HepG2 (cell line): ENCODE results near the gene CPLANE1. TPM values are rescaled to one million over a fixed set of nuclear protein-coding genes. Genes with fewer than 3 reads are reported as not detected.
A peak's percentile ranks its signal among the peaks of the same experiment; 100 is the strongest.

Source experiments
- HHEX ChIP-seq: IDR thresholded peaks from 2 replicates; pipeline ENCODE4 v1.6.1; 2016; ENCODE audit warnings: control low read depth
- MLXIP ChIP-seq: sonication (generic); formaldehyde crosslinking; IDR thresholded peaks from 2 replicates; pipeline ENCODE4 v1.9.0; 2021; ENCODE audit warnings: missing genetic modification reagents, borderline replicate concordance
- NCOA2 ChIP-seq: sonication (generic); formaldehyde crosslinking; IDR thresholded peaks from 2 replicates; pipeline ENCODE4 v1.8.0; 2022; ENCODE audit warnings: inconsistent platforms
- REL ChIP-seq: sonication (generic); formaldehyde crosslinking; conservative IDR thresholded peaks from 2 replicates; pipeline ENCODE4 v1.8.0; 2022; ENCODE audit warnings: mild to moderate bottlenecking, missing genetic modification reagents, moderate library complexity
- SIX4 ChIP-seq: sonication (generic); formaldehyde crosslinking; IDR thresholded peaks from 2 replicates; pipeline ENCODE4 v1.4.0; 2020; ENCODE audit warnings: missing genetic modification reagents
- SOX5 ChIP-seq: IDR thresholded peaks from 2 replicates; pipeline ENCODE4 v1.6.1; 2016; ENCODE audit warnings: borderline replicate concordance
- SOX6 ChIP-seq, 2 experiments: fragments of 450-650 bp in 1 of 2; sonication (generic) in 1 of 2; formaldehyde crosslinking in 1 of 2; IDR thresholded peaks; 2 replicates each; pipeline versions ENCODE4 v1.4.0 to v1.6.1; 2017 to 2020; ENCODE audit warnings: antibody characterized with exemption in 1 of 2, mild to moderate bottlenecking in 1 of 2, missing genetic modification reagents in 1 of 2
- TCF7 ChIP-seq: sonication (generic); IDR thresholded peaks from 2 replicates; pipeline ENCODE4 v1.6.1; 2016; ENCODE audit warnings: antibody characterized with exemption, low read depth
- U2AF2 ChIP-seq: fragments of 200-400 bp; formaldehyde crosslinking; IDR thresholded peaks from 2 replicates; pipeline ENCODE4 v1.6.1; 2017; ENCODE audit warnings: low read depth, mild to moderate bottlenecking, low read length
- ZNF281 ChIP-seq: sonication (generic); formaldehyde crosslinking; IDR thresholded peaks from 2 replicates; pipeline ENCODE4 v1.4.0; 2020; ENCODE audit warnings: missing genetic modification reagents, borderline replicate concordance
- ZNF33B ChIP-seq: sonication (generic); formaldehyde crosslinking; IDR thresholded peaks from 2 replicates; pipeline ENCODE4 v1.5.1; 2020; ENCODE audit warnings: mild to moderate bottlenecking, missing genetic modification reagents
- ZNF468 ChIP-seq: sonication (generic); formaldehyde crosslinking; IDR thresholded peaks from 2 replicates; pipeline ENCODE4 v1.8.0; 2022; ENCODE audit warnings: mild to moderate bottlenecking, moderate library complexity, missing genetic modification reagents
- ZNF564 ChIP-seq: sonication (generic); formaldehyde crosslinking; IDR thresholded peaks from 2 replicates; pipeline ENCODE4 v1.8.1; 2023; ENCODE audit warnings: mild to moderate bottlenecking, missing genetic modification reagents
- polyA plus RNA-seq, 8 experiments: library from polyadenylated mRNA; depleted of rRNA in 3 of 8; stranded (reverse) in 7 of 8; unstranded in 1 of 8; fragments of >200 nt; fragmentation: Illumina TruSeq in 4 of 8; extraction: Trizol in 4 of 8; gene quantifications; 2 replicates each; pipeline versions ENCODE4 v1.2.1 to v1.2.3, GENCODE V29; 2011 to 2016; ENCODE audit warnings: low read depth in 4 of 8, missing spikeins in 1 of 8, mixed read lengths in 1 of 8; ENCODE audit not compliant: insufficient read depth in 1 of 8
- total RNA-seq, 5 experiments: library from RNA; depleted of rRNA; stranded (reverse); fragments of >200 nt; fragmentation: Illumina TruSeq; extraction: Trizol; gene quantifications; 2 replicates each; pipeline ENCODE4 v1.2.3, GENCODE V29; 2016; ENCODE audit warnings: low read depth in 1 of 5
- TF ChIP-seq, protein P1 (sequence below): sonication (generic); formaldehyde crosslinking; IDR thresholded peaks from one replicate; pipeline ENCODE4 v1.5.1; 2020; ENCODE audit warnings: mild to moderate bottlenecking, missing genetic modification reagents; ENCODE audit errors: not compliant biosample characterization

The CPLANE1 gene
- total and polyA plus RNA-seq, 2 of the 13 experiments (the other 11 are each of a cell fraction or from before 2014, with no cell fraction given) = 6.3 to 9.9 TPM

GRCh38 chr5:37090123-37090726 is 159.0 kb downstream of the CPLANE1 start (continued):
- TF ChIP-seq, protein P1, sequence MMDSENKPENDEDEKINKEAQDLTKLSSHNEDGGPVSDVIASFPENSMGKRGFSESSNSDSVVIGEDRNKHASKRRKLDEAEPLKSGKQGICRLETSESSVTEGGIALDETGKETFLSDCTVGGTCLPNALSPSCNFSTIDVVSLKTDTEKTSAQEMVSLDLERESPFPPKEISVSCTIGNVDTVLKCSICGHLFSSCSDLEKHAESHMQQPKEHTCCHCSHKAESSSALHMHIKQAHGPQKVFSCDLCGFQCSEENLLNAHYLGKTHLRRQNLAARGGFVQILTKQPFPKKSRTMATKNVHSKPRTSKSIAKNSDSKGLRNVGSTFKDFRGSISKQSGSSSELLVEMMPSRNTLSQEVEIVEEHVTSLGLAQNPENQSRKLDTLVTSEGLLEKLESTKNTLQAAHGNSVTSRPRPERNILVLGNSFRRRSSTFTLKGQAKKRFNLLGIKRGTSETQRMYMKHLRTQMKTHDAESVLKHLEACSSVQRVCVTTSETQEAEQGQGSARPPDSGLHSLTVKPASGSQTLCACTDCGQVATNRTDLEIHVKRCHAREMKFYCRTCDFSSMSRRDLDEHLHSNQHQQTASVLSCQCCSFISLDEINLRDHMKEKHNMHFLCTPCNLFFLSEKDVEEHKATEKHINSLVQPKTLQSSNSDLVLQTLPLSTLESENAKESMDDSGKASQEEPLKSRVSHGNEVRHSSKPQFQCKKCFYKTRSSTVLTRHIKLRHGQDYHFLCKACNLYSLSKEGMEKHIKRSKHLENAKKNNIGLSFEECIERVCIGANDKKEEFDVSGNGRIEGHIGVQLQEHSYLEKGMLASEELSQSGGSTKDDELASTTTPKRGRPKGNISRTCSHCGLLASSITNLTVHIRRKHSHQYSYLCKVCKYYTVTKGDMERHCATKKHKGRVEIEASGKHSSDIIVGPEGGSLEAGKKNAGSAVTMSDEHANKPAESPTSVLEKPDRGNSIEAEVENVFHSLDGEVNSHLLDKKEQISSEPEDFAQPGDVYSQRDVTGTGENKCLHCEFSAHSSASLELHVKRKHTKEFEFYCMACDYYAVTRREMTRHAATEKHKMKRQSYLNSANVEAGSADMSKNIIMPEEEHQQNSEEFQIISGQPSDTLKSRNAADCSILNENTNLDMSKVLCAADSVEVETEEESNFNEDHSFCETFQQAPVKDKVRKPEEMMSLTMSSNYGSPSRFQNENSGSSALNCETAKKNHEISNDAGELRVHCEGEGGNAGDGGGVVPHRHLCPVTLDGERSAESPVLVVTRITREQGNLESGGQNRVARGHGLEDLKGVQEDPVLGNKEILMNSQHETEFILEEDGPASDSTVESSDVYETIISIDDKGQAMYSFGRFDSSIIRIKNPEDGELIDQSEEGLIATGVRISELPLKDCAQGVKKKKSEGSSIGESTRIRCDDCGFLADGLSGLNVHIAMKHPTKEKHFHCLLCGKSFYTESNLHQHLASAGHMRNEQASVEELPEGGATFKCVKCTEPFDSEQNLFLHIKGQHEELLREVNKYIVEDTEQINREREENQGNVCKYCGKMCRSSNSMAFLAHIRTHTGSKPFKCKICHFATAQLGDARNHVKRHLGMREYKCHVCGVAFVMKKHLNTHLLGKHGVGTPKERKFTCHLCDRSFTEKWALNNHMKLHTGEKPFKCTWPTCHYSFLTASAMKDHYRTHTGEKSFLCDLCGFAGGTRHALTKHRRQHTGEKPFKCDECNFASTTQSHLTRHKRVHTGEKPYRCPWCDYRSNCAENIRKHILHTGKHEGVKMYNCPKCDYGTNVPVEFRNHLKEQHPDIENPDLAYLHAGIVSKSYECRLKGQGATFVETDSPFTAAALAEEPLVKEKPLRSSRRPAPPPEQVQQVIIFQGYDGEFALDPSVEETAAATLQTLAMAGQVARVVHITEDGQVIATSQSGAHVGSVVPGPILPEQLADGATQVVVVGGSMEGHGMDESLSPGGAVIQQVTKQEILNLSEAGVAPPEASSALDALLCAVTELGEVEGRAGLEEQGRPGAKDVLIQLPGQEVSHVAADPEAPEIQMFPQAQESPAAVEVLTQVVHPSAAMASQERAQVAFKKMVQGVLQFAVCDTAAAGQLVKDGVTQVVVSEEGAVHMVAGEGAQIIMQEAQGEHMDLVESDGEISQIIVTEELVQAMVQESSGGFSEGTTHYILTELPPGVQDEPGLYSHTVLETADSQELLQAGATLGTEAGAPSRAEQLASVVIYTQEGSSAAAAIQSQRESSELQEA (CRISPR knock-in tag) = no peak
- TF ChIP-seq SIX4 (0 out of 2 replicates have a peak, but pooled peaks have one; percentile 32), ZNF564 (CRISPR knock-in tag) (no peak), HHEX (CRISPR knock-in tag) (peak; percentile 92), SOX5 (CRISPR knock-in tag) (peak; percentile 76; the same call in 1 of the 2 replicates), ZNF281 (CRISPR knock-in tag) (peak; percentile 49; the same call in 1 of the 2 replicates), ZNF33B (no peak), NCOA2 (peak; percentile 61), U2AF2 (no peak), REL (CRISPR knock-in tag) (no peak), ZNF468 (CRISPR knock-in tag) (no peak), MLXIP (CRISPR knock-in tag) (no peak), TCF7 (peak; percentile 69), SOX6 (IDR thresholded peaks at IDR 0.05) (no peak), SOX6 (CRISPR knock-in tag; IDR thresholded peaks at IDR 0.05) (peak; percentile 66)
